Inferior parietal cortex (tissue), 1 donor: ENCODE measurements around the gene FAM9C.
"Not testable (repeated sequence)": the region's sequence is repeated elsewhere in the genome, so short reads cannot be mapped to it uniquely, and the experiment has no call there.

Source experiments
- DNase-seq: peaks from one replicate; pipeline ENCODE4 v3.0.0-alpha.2; 2016; ENCODE audit errors: extremely low spot score

The FAM9C gene

DNA sequence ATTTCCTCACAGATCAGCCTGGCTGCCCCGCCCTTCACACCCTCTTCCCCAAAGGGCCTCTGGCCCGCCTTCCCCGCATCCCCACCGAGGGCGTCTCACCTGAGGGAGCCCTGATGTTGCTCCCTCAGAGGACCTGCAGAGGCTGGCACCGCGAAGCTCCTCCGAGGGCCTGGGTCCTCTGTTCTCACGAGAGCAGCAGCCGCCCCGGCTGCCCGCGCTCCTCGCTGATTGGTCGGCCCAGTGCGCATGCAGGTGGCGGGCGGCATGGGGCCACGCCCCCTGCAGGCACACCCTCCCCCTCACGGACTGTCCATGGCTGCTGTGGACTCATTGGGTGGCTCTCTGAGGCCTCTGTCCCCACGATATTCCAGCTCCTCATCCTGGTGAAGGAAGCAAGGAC lies at the start of gene FAM9C:
Gene FAM9C (minus strand): TSS at position 180 of the 400 bp plus-strand sequence. CDS start 831 bp downstream, outside the sequence.
- DNase-seq, result no peak

DNA sequence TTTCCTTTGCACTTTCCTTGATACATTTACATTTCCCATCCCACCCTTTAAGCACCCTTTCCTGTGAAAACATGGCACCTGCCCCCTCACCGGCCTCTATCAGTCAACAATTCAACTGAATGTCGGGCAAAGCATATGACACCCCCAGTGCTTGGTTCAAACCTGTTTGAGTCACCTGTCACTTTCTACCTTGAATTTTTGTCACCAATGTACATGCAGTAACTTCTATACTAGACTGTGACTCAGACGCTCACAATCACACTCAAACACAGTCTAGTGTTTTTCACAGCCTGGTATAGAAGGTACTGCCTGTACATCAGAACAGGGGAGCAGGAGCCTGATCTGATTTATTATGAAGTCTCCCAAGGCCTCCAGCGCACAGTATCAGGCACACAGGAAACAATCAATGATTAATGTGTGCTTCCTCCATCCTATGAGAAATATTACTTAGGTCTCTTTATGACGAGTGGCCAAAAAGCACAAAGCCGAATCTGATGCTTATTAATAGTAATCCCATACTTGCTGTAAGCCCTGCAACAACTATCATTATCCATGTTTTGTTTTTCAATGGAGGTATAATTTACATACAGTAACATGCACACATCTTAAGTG lies 49.2 kb upstream of the FAM9C start:
- no peak for DNase-seq

GRCh38 chrX:13092455-13092941 lies 48.1 kb upstream of the FAM9C start:
- no peak for DNase-seq

DNA sequence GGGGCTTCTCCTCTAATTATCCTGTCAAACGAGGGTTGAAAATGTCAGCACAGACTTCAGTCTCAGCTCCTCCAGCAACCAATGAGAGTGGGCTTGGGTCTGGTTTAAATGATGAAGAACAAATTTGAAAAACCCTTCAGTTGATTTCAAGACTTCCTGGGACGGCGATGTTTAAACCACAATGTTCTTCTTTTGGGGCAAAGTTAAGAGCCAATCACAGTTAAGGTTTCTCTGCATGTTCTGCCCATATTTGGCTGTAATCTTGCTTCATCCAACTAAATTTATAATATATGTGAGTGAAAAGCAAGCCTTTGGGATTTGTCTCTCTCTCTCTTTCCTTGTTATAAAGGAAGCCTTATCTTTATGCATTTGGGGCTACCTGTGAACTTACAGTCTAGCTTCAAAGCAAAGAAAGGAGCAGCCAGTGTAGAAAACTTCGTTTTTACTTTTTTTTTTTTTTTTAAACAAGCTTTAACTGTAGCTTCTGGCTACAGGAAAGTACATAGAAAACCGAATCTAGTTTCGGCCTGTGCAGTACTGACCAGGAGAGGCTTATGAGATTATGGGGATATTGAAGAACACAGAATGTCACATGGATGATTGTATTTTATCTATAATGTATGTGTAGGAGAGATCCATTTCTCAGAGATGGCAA lies 46.8 kb upstream of the FAM9C start:
- no peak for DNase-seq

DNA sequence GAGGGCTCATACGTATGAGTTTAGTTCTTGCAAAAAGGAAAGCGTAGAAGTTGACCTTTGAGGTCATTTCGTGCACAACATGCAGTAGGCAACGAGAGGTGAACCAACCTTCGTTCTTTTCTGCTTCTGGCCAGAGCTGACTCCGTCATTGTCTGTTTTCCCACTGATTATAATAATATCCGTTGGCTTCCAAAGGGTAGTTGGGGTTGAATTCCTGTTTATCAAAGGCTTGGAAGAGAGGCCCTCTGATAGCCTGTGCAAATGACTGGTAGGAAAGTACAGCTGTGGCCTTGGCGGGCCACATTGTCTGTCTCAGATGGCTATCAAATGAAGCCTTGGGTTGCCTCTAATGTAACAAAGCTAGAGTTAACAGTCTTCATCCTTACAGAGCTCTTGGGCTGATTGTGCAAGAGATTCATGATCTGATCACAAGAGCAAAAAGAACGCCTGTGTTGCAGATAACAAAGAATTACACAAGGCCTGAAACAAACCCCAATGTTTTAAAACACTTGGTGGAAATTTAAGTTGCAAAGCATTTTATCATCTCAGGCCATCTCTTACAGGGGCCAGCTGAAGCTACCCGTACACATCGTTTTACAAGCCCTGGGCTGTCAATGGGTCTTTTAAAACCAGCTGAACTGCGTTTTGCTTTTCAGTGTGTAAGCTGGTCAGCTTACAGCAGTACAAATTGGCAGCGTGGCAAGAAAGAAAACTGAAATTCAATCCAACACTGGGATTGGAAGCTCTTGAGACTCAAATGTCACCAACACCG lies 46.1 kb upstream of the FAM9C start:
- no peak for DNase-seq

GRCh38 chrX:13090027-13090338 lies 45.6 kb upstream of the FAM9C start:
- DNase-seq, result no peak

- DNase-seq, result no peak
Measured at GRCh38 chrX:13088156-13088487, 43.7 kb upstream of the FAM9C start.

DNA sequence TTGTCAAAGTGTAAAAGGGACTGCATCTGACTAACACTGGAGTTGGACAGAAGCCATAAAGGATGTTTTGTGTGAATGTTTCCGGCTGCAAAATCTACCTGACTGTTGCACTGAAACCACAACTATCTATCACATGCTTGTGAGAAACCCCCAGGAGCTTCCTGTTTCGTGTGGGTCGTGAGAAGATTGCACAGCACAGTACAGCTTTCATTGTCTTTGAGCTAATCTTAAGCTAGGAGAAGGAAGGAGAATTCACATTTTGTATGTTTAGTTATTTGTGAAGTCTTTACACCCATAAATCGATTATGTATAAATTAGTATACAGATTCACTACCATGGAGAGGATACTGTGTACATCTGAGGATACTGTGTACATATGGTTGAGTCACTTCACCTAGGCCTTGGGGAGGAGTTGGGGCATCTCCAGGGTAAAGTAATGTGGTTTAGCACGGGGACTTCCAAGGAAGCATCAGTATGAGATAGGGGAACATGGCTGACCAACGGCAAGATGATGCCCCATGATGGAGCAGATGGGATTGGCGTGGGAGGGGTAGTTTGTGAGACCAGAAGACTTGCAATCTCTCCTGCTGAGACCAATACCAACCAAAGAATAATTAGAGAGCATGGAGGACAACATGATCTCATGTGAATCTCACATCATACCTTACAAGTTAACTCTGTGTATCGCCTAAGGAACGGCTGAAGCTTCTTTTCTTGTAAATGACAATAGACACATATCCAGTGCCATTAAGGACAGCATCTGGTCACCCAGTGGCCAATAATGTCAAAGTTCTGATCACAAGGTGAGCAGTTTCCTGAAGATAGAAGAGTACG lies 43.1 kb upstream of the FAM9C start:
- no peak for DNase-seq

GRCh38 chrX:13086793-13087321 lies 42.4 kb upstream of the FAM9C start:
- DNase-seq, result not testable (repeated sequence)

DNA sequence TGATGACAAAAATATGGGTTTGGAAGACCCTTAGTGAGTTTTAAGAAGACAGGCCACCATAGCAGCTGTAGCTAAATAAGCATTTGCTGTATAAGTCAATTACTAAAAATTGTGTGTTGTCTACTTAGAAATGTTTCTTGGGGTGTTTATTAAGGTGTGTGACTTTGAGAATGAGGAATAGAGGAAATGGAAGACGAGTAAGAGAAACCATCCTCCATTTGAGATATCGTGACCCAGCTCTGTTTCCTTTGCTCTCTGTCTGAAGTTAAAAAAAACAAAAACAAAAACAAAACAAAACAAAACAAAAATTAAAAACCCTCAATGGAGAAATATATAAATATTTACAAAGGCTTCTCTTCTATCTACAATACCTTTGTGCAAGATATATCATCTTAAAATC lies 41.7 kb upstream of the FAM9C start:
- DNase-seq, result no peak

DNA sequence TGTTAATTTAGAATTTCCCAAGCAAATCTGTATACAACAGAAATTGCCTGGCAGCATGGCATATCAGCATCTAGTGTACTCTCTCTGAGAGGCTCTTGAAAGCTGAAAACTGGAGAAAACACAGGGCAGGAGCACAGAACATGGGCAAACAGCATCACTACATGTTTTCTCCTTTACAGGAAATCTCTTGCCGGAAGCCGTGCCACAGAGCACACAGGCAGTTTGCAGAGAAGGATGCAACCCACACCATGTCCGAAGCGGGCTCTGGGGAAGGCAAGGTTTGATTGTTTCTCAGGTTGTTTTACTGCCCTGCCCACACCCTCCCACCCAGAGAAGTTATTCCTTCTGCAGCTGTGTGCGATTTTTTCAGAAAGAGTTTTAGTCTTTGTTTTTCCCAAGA lies 41.1 kb upstream of the FAM9C start:
- no peak for DNase-seq

DNA sequence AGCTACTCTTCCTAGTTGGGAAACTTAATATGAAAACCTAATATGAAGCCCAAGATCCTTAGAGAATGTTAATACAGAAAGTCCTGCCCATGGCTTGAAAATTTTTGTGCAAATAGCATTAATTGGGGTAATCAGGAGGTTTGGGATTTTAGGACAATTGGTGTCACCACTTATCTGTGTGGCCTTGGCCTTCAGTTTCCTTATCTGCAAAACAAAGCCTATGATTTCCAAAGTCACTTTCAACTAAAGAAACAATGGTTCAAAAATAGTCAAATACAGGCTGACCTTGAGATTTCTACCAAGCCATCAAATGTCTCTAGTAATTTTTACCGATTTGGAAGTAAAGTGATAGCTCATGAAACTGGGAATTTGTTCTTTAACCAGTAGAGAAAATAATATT lies 40.2 kb upstream of the FAM9C start:
- DNase-seq, result no peak

GRCh38 chrX:13083755-13084326 lies 39.4 kb upstream of the FAM9C start:
- not testable (repeated sequence) for DNase-seq

GRCh38 chrX:13082206-13083065 lies 38.0 kb upstream of the FAM9C start:
- no peak for DNase-seq

GRCh38 chrX:13081395-13082205 lies 37.2 kb upstream of the FAM9C start:
- DNase-seq, result no peak

- DNase-seq, result no peak
Measured at GRCh38 chrX:13080128-13080795, 35.8 kb upstream of the FAM9C start.

DNA sequence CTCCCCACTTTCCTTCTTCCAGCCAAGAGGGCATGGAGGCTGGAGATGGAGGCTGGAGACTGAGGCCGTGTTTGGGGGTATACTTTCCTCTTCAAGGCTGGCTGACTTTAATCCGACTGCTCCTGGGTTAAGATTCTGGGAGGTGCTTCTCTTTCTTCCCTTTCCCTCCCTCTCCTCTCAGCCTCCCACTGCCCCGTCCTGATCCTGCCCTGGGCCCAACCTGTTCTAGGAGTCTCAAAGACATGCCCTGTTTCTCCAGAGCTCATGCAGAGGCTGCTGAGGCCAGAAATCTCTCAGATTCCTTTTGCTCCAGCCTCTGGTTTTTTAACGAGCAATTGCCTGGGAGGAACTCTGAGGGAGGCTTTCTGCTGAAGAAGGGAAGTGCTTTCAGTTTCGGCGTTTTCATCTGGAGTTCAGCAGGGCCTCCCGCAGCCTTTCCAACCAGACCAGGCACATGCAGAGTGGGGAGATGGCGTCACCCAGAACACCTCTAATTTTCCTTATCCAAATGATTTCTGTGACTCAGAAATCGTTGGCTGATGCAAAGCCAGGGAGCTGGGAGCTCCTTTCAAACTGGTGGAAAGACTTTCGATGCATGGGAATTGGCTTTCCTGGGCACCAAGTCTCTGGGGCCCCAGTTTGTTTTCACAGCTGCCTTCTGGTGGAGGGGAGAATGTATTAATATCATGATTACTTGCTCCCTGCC lies 34.5 kb upstream of the FAM9C start:
- no peak for DNase-seq

DNA sequence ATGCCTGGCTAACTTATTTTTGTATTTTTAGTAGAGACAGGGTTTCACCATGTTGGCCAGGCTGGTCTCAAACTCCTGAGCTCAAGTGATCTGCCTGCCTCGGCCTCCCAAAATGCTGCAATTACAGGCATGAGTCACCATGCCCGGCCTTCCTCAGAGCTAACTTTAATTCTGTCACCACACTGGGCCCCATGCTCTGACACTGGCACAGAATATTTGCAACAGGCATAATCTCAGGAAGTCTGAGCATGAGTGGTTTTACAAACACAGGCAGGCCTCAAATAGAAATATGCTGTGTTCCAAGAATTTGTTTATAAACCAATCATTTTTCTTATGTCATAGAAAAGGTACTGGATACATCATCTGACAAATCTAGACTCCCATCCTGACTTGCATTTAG lies 32.7 kb upstream of the FAM9C start:
- DNase-seq, result no peak
